Stimulated activated memory B cell treated with anti-CD40 and anti-IgM and Interleukin-4, amounts not matched to agents 10 μg/mL and 1 μg/mL and 100 μg/mL, for 72 hours (primary cell): ENCODE results near the gene UFSP2.

Source experiments
- ATAC-seq: fragments of 150-1000 bp; cut with Tn5 transposase; 2 replicates; pipeline ENCODE4 v1.10.0; 2021
- H3K27ac Mint-ChIP-seq: one replicate; pipeline ENCODE4 v1.8.0; 2022; ENCODE audit warnings: mild to moderate bottlenecking, mixed read lengths
- H3K27me3 Mint-ChIP-seq: one replicate; pipeline ENCODE4 v1.8.0; 2022; ENCODE audit warnings: mixed read lengths
- H3K36me3 Mint-ChIP-seq: one replicate; pipeline ENCODE4 v1.8.0; 2022; ENCODE audit warnings: mixed read lengths
- H3K4me1 Mint-ChIP-seq: one replicate; pipeline ENCODE4 v1.8.0; 2022; ENCODE audit warnings: mixed read lengths
- H3K4me3 Mint-ChIP-seq: one replicate; pipeline ENCODE4 v1.8.0; 2022; ENCODE audit warnings: mild to moderate bottlenecking, moderate library complexity, mixed read lengths
- H3K9me3 Mint-ChIP-seq: one replicate; pipeline ENCODE4 v1.8.0; 2022; ENCODE audit warnings: mixed read lengths

The UFSP2 gene

GRCh38 chr4:185404031-185404430 is 21.7 kb downstream of the UFSP2 start:
- Mint-ChIP-seq H3K4me3 (no peak overlapping the region), H3K9me3 (no peaks in the 10 kb centered on the region), H3K4me1 (peaks cover 7% of the 10 kb centered on the region), H3K27me3 (no peaks in the 10 kb centered on the region), H3K36me3 (peaks cover 34% of the 10 kb centered on the region), H3K27ac (no peak overlapping the region)
- no peak for ATAC-seq

- peaks cover 26% of the 10 kb centered on the region for H3K4me1 Mint-ChIP-seq
- no peaks in the 10 kb centered on the region for H3K27me3 Mint-ChIP-seq
- H3K27ac Mint-ChIP-seq: no peak overlapping the region
- no peak overlapping the region for H3K4me3 Mint-ChIP-seq
- H3K9me3 Mint-ChIP-seq: no peaks in the 10 kb centered on the region
- peaks cover 23% of the 10 kb centered on the region for H3K36me3 Mint-ChIP-seq
- no peak for ATAC-seq
These were observed 26.3 kb downstream of the UFSP2 start for GRCh38 chr4:185399466-185399865.

GRCh38 chr4:185398618-185399017 is 27.1 kb downstream of the UFSP2 start:
- peaks cover 33% of the 10 kb centered on the region for H3K4me1 Mint-ChIP-seq
- ATAC-seq: no peak
- H3K27me3 Mint-ChIP-seq: no peaks in the 10 kb centered on the region
- H3K4me3 Mint-ChIP-seq: peak overlapping the region; percentile 18
- no peaks in the 10 kb centered on the region for H3K9me3 Mint-ChIP-seq
- peak overlapping the region; percentile 46 for H3K27ac Mint-ChIP-seq
- peaks cover 22% of the 10 kb centered on the region for H3K36me3 Mint-ChIP-seq

- no peak for ATAC-seq
- Mint-ChIP-seq H3K27me3 (no peaks in the 10 kb centered on the region), H3K4me3 (peak within 1 kb of the TSS; percentile 91), H3K27ac (peak within 1 kb of the TSS; percentile 95), H3K4me1 (peaks cover 47% of the 10 kb centered on the region), H3K36me3 (peaks cover 15% of the 10 kb centered on the region), H3K9me3 (no peaks in the 10 kb centered on the region)
These were observed 28.9 kb downstream of the UFSP2 start, which contains the start of gene ANKRD37 for GRCh38 chr4:185396724-185397385. Gene ANKRD37, plus strand, starts transcription at chr4:185396841. Its CDS starts 83 bp downstream, at chr4:185396924.

GRCh38 chr4:185395956-185396723 is 29.6 kb downstream of the UFSP2 start:
- ATAC-seq: peak; percentile 97
- H3K4me1 Mint-ChIP-seq: peaks cover 54% of the 10 kb centered on the region

GRCh38 chr4:185395238-185395955 is 30.4 kb downstream of the UFSP2 start, which contains the start of gene LRP2BP:
Gene LRP2BP, minus strand, starts transcription at chr4:185395924. Its CDS starts 17,738 bp downstream, at chr4:185378186.
- Mint-ChIP-seq H3K27ac (peak within 1 kb of the TSS; percentile 95), H3K36me3 (peaks cover 6% of the 10 kb centered on the region), H3K4me3 (peak within 1 kb of the TSS; percentile 91), H3K4me1 (peaks cover 54% of the 10 kb centered on the region), H3K27me3 (no peaks in the 10 kb centered on the region), H3K9me3 (no peaks in the 10 kb centered on the region)
- no peak for ATAC-seq

More at GRCh38 chr4:185395956-185396723, 29.6 kb downstream of the UFSP2 start:
- no peaks in the 10 kb centered on the region for H3K27me3 Mint-ChIP-seq
- peaks cover 9% of the 10 kb centered on the region for H3K36me3 Mint-ChIP-seq
- no peaks in the 10 kb centered on the region for H3K9me3 Mint-ChIP-seq
- H3K27ac Mint-ChIP-seq: peak overlapping the region; percentile 95
- peak overlapping the region; percentile 91 for H3K4me3 Mint-ChIP-seq

GRCh38 chr4:185394568-185395237 is 31.1 kb downstream of the UFSP2 start:
- Mint-ChIP-seq H3K4me3 (peak overlapping the region; percentile 62), H3K27me3 (no peaks in the 10 kb centered on the region), H3K9me3 (no peaks in the 10 kb centered on the region), H3K36me3 (peaks cover 6% of the 10 kb centered on the region), H3K4me1 (peaks cover 54% of the 10 kb centered on the region), H3K27ac (peak overlapping the region; percentile 95)
- ATAC-seq: no peak

GRCh38 chr4:185392156-185392555 is 33.6 kb downstream of the UFSP2 start:
- ATAC-seq: no peak
- H3K4me3 Mint-ChIP-seq: no peak overlapping the region
- H3K9me3 Mint-ChIP-seq: no peaks in the 10 kb centered on the region
- H3K36me3 Mint-ChIP-seq: no peaks in the 10 kb centered on the region
- H3K4me1 Mint-ChIP-seq: peaks cover 40% of the 10 kb centered on the region
- H3K27ac Mint-ChIP-seq: peak overlapping the region; percentile 2
- H3K27me3 Mint-ChIP-seq: no peaks in the 10 kb centered on the region

GRCh38 chr4:185390941-185391340 is 34.8 kb downstream of the UFSP2 start:
- no peaks in the 10 kb centered on the region for H3K27me3 Mint-ChIP-seq
- no peaks in the 10 kb centered on the region for H3K36me3 Mint-ChIP-seq
- H3K9me3 Mint-ChIP-seq: no peaks in the 10 kb centered on the region
- ATAC-seq: no peak
- H3K27ac Mint-ChIP-seq: no peak overlapping the region
- H3K4me3 Mint-ChIP-seq: no peak overlapping the region
- peaks cover 33% of the 10 kb centered on the region for H3K4me1 Mint-ChIP-seq

- Mint-ChIP-seq H3K27me3 (no peaks in the 10 kb centered on the region), H3K36me3 (peaks cover 6% of the 10 kb centered on the region), H3K4me1 (peaks cover 15% of the 10 kb centered on the region), H3K9me3 (no peaks in the 10 kb centered on the region), H3K27ac (no peak overlapping the region), H3K4me3 (no peak overlapping the region)
- ATAC-seq: peak; percentile 36
These were observed 37.8 kb downstream of the UFSP2 start for GRCh38 chr4:185387957-185388356.

- H3K27me3 Mint-ChIP-seq: no peaks in the 10 kb centered on the region
- H3K36me3 Mint-ChIP-seq: peaks cover 26% of the 10 kb centered on the region
- no peak overlapping the region for H3K4me3 Mint-ChIP-seq
- ATAC-seq: no peak
- no peaks in the 10 kb centered on the region for H3K4me1 Mint-ChIP-seq
- H3K9me3 Mint-ChIP-seq: peaks cover 10% of the 10 kb centered on the region
- H3K27ac Mint-ChIP-seq: no peak overlapping the region
These were observed 40.8 kb downstream of the UFSP2 start for GRCh38 chr4:185384930-185385331.

GRCh38 chr4:185384061-185384460 is 41.7 kb downstream of the UFSP2 start:
- H3K27ac Mint-ChIP-seq: no peak overlapping the region
- no peak for ATAC-seq
- peaks cover 31% of the 10 kb centered on the region for H3K36me3 Mint-ChIP-seq
- H3K4me3 Mint-ChIP-seq: no peak overlapping the region
- H3K4me1 Mint-ChIP-seq: no peaks in the 10 kb centered on the region
- peaks cover 10% of the 10 kb centered on the region for H3K9me3 Mint-ChIP-seq
- H3K27me3 Mint-ChIP-seq: no peaks in the 10 kb centered on the region

GRCh38 chr4:185383451-185383850 is 42.3 kb downstream of the UFSP2 start:
- Mint-ChIP-seq H3K36me3 (peaks cover 34% of the 10 kb centered on the region), H3K4me1 (no peaks in the 10 kb centered on the region), H3K27me3 (no peaks in the 10 kb centered on the region), H3K4me3 (no peak overlapping the region), H3K27ac (no peak overlapping the region), H3K9me3 (peaks cover 10% of the 10 kb centered on the region)
- no peak for ATAC-seq

- no peak overlapping the region for H3K27ac Mint-ChIP-seq
- H3K27me3 Mint-ChIP-seq: no peaks in the 10 kb centered on the region
- H3K9me3 Mint-ChIP-seq: peaks cover 10% of the 10 kb centered on the region
- no peak for ATAC-seq
- no peak overlapping the region for H3K4me3 Mint-ChIP-seq
- H3K4me1 Mint-ChIP-seq: no peaks in the 10 kb centered on the region
- H3K36me3 Mint-ChIP-seq: peaks cover 40% of the 10 kb centered on the region
These were observed 43.0 kb downstream of the UFSP2 start for GRCh38 chr4:185382754-185383153.
